ENCODE results near the gene TTC7B. TPM values are rescaled to one million over a fixed set of nuclear protein-coding genes. Genes with fewer than 3 reads are reported as not detected.
A peak's percentile ranks its signal among the peaks of the same experiment; 100 is the strongest.

The TTC7B gene
- total and polyA plus RNA-seq, 2 experiments from 2014 or later, result 68.1 to 75.8 TPM

DNA sequence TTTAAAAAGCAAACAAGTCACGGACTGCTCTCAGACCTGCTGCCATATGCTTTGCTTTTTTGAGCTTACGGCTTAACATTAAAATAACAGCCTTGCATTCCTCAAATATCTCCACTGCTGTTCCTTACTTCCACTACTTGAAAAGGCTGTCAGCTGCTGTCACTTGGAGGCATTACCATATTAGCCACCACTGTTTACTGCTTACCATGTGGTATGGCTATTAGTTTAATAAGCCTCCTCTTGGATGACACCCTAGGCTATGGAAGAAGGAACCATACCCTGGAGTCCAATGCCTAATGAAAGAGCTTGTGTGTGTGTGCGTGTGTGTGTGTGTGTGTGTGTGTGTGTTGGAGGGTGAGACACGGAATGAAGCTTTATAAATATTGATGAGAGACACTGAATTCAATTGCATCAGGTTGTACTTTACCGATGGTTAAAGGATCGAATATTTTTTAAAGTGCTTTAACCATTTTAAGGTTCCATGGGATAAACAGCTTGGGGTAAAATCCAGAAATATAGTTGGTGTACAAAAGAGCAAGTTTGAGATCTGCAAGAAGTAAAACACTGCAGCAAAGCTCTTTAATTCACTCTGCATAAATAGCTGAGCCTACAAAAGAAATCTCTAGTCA lies 174.5 kb downstream of the TTC7B start:
- peak overlapping the region; percentile 64 for H3K27ac ChIP-seq
- no peaks in the 10 kb centered on the region for H3K9me3 ChIP-seq (ENCODE audit: low read depth)
- peaks cover 22% of the 10 kb centered on the region for H3K4me1 ChIP-seq (ENCODE audit: low read depth)
- no peaks in the 10 kb centered on the region for H3K36me3 ChIP-seq
- no peaks in the 10 kb centered on the region for H3K27me3 ChIP-seq
- peak in 1 of 2 donors; percentile 44 for DNase-seq (ENCODE audit: low read depth in 1 of 2, low spot score in 1 of 2)
- no peak overlapping the region for H3K4me3 ChIP-seq
- TF ChIP-seq, protein P1, sequence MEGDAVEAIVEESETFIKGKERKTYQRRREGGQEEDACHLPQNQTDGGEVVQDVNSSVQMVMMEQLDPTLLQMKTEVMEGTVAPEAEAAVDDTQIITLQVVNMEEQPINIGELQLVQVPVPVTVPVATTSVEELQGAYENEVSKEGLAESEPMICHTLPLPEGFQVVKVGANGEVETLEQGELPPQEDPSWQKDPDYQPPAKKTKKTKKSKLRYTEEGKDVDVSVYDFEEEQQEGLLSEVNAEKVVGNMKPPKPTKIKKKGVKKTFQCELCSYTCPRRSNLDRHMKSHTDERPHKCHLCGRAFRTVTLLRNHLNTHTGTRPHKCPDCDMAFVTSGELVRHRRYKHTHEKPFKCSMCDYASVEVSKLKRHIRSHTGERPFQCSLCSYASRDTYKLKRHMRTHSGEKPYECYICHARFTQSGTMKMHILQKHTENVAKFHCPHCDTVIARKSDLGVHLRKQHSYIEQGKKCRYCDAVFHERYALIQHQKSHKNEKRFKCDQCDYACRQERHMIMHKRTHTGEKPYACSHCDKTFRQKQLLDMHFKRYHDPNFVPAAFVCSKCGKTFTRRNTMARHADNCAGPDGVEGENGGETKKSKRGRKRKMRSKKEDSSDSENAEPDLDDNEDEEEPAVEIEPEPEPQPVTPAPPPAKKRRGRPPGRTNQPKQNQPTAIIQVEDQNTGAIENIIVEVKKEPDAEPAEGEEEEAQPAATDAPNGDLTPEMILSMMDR (IDR thresholded peaks at IDR 0.05; ENCODE audit: low read depth, low read length), result no peak

DNA sequence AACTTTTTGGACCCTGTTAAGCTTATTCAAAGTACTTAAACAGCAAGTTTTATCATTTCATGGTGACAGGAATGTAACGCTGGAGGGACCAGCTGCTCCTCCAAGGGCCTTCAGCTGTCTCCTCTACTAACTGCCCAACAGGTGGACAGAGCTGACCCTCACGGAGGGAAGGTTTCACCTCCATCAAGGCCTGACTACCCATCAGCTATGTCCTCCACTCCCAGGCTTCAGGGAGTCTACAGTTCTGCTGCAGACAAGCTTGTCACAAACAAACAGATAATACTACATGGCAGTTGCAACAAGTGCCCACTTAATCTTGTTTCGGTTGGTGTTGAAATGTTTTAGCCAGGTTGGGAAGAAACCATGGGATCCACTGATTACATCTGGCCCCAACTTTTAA lies 175.1 kb downstream of the TTC7B start:
- TF ChIP-seq, protein P1 (IDR thresholded peaks at IDR 0.05; ENCODE audit: low read depth, low read length), result no peak
- Histone ChIP-seq H3K4me3 (no peak overlapping the region), H3K27ac (peak overlapping the region; percentile 64), H3K36me3 (no peaks in the 10 kb centered on the region), H3K9me3 (ENCODE audit: low read depth) (no peaks in the 10 kb centered on the region), H3K4me1 (ENCODE audit: low read depth) (peaks cover 22% of the 10 kb centered on the region), H3K27me3 (no peaks in the 10 kb centered on the region)
- DNase-seq (ENCODE audit: low read depth in 1 of 2, low spot score in 1 of 2), result peak in 1 of 2 donors; percentile 43

DNA sequence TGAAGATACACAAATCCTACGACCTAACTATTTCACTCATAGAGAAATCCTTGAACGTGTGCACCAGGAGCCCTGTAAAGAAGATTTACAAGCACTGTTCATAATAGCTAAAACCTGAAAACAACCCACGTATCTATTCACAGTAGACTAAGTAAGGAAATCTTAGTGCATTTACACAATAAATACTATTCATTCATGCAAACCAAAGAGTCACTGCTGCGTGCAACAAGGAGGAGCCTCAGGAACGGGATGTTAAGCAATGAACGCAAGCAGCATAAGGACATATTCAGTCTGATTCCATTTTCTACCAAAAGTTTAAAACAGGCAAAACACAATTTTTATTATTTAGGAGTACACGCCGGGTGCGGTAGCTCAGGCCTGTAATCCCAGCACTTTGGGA lies 176.6 kb downstream of the TTC7B start:
- Histone ChIP-seq H3K36me3 (no peaks in the 10 kb centered on the region), H3K4me3 (no peak overlapping the region), H3K4me1 (ENCODE audit: low read depth) (peaks cover 22% of the 10 kb centered on the region), H3K9me3 (ENCODE audit: low read depth) (no peaks in the 10 kb centered on the region), H3K27ac (no peak overlapping the region), H3K27me3 (no peaks in the 10 kb centered on the region)
- TF ChIP-seq, protein P1 (IDR thresholded peaks at IDR 0.05; ENCODE audit: low read depth, low read length), result no peak
- no peak for DNase-seq (ENCODE audit: low read depth in 1 of 2, low spot score in 1 of 2)

DNA sequence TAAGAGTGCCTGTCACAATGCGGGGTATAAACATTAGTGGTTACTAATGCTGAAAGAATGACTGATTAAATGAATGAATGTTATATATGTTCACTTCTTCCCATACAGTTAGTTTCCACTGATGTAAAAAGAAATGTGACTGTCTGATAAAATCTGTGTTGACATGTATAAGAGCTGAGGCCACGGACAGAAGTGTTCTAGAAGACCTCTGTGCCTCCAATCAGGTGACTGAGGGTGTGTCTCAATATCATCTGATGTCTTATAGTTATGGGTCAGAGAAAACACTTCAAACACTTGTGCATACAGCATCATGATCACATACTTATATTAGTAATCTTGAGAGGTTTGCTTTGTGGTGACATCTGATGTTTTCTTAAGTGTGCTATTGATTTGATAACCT lies 183.4 kb downstream of the TTC7B start:
- TF ChIP-seq, protein P1 (IDR thresholded peaks at IDR 0.05; ENCODE audit: low read depth, low read length), result no peak
- Histone ChIP-seq H3K4me1 (ENCODE audit: low read depth) (peaks cover 5% of the 10 kb centered on the region), H3K4me3 (no peak overlapping the region), H3K9me3 (ENCODE audit: low read depth) (no peaks in the 10 kb centered on the region), H3K27ac (no peak overlapping the region), H3K27me3 (no peaks in the 10 kb centered on the region), H3K36me3 (no peaks in the 10 kb centered on the region)
- no peak for DNase-seq (ENCODE audit: low read depth in 1 of 2, low spot score in 1 of 2)

DNA sequence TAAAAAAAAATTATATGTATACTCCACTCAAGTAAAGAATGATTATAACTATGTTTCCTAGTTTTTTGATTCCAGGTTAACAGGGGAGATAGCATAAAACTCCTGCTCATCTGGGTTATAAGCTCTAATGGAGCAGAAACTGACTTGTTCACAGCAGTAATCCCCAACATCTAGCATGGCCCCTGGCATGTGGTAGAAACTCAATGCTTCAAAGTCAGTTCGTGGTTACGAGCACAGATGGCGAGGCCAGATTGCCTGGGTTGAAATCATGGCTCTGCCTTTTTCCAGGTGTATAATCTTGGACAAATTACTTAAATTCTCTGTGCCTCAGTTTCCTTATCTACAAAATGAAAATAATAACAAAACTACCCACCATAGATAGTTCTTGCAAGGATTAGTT lies 183.8 kb downstream of the TTC7B start:
- Histone ChIP-seq H3K4me1 (ENCODE audit: low read depth) (peaks cover 9% of the 10 kb centered on the region), H3K36me3 (no peaks in the 10 kb centered on the region), H3K27me3 (no peaks in the 10 kb centered on the region), H3K4me3 (no peak overlapping the region), H3K9me3 (ENCODE audit: low read depth) (no peaks in the 10 kb centered on the region), H3K27ac (no peak overlapping the region)
- TF ChIP-seq, protein P1 (IDR thresholded peaks at IDR 0.05; ENCODE audit: low read depth, low read length), result no peak
- DNase-seq (ENCODE audit: low read depth in 1 of 2, low spot score in 1 of 2), result no peak

Data from cardiac muscle cell (in vitro differentiated cells and primary cell).